T-helper 1 cell treated with Interleukin-12 subunit alpha and Interleukin-12 subunit beta and Interleukin-4 antibody, amounts not matched to agents 30 ng/mL and 1 ng/mL, for 36 hours (primary cell): Measurements from ENCODE around the gene AQP7. TPM values are rescaled to one million over a fixed set of nuclear protein-coding genes. Genes with fewer than 3 reads are reported as not detected.

Experiments used
- total RNA-seq: library from RNA; stranded (reverse); gene quantifications from 2 replicates; pipeline ENCODE4 v1.2.3, GENCODE V29; 2022

AQP7 gene
- total RNA-seq, 1 donor from 2014 or later: 0.27 TPM

Other genes with a start within 250 kb of the AQP7 start
- 60.9 and 63.5 TPM in 2 replicates for gene B4GALT1, start 235.2 kb downstream of the AQP7 start, total RNA-seq
- not detected in 2 replicates for gene SPINK4, start 162.4 kb downstream of the AQP7 start, total RNA-seq
- gene BAG1, start 137.9 kb downstream of the AQP7 start, total RNA-seq: 55.4 and 58.6 TPM in 2 replicates
- 74.9 and 84.2 TPM in 2 replicates for gene CHMP5, start 137.5 kb downstream of the AQP7 start, total RNA-seq
- 40.9 and 44.2 TPM in 2 replicates for gene NFX1, start 112.1 kb downstream of the AQP7 start, total RNA-seq
- gene AQP3, start 45.0 kb upstream of the AQP7 start, total RNA-seq: 163 and 165 TPM in 2 replicates
- gene NOL6, start 71.4 kb upstream of the AQP7 start, total RNA-seq: 51.2 and 51.4 TPM in 2 replicates
- gene ANKRD18B, start 121.7 kb upstream of the AQP7 start, total RNA-seq: 1.7 and 2.4 TPM in 2 replicates